Spinal cord (tissue), 10 donors: ENCODE data around the gene SLC9B2. TPM values are rescaled to one million over a fixed set of nuclear protein-coding genes. Genes with fewer than 3 reads are reported as not detected.
A peak's percentile ranks its signal among the peaks of the same experiment; 100 is the strongest.

Experiments
- DNase-seq, 6 donors: peaks; one replicate each; pipeline versions ENCODE4 v3.0.0 to v3.0.0-alpha.2; 2013 to 2015; ENCODE audit warnings: low spot score in 6 of 6, low read depth in 4 of 6
- H3K27ac ChIP-seq: one replicate; pipeline ENCODE4 v1.5.1; 2013; ENCODE audit warnings: low read depth, low read length, control low read depth
- H3K27me3 ChIP-seq: one replicate; pipeline ENCODE4 v1.6.1; 2013; ENCODE audit warnings: low read length; ENCODE audit not compliant: control insufficient read depth, insufficient read depth
- H3K36me3 ChIP-seq: one replicate; pipeline ENCODE4 v1.6.1; 2013; ENCODE audit warnings: low read length; ENCODE audit not compliant: control insufficient read depth, insufficient read depth
- H3K4me1 ChIP-seq: one replicate; pipeline ENCODE4 v1.6.1; 2013; ENCODE audit warnings: low read length; ENCODE audit not compliant: control insufficient read depth, insufficient read depth
- H3K4me3 ChIP-seq: one replicate; pipeline ENCODE4 v1.5.1; 2013; ENCODE audit warnings: low read depth, low read length, control low read depth
- H3K9me3 ChIP-seq: one replicate; pipeline ENCODE4 v1.6.1; 2013; ENCODE audit warnings: low read length; ENCODE audit not compliant: control insufficient read depth, insufficient read depth
- WGBS: methylation state at CpG from one replicate; pipeline ENCODE4 v1.1.5; 2013; ENCODE audit warnings: missing lambda C conversion rate; ENCODE audit not compliant: insufficient coverage; 5-methylcytosine and 5-hydroxymethylcytosine counted together
- polyA plus RNA-seq, 2 donors: library from polyadenylated mRNA; unstranded; fragments of 120-200 nt; gene quantifications; one replicate each; pipeline ENCODE4 v1.2.1, GENCODE V29; 2013; ENCODE audit not compliant: insufficient read length in 2 of 2
- total RNA-seq, 2 donors: library from RNA; depleted of rRNA in 1 of 2; stranded (reverse); fragments of 120-200 nt in 1 of 2; fragments of >200 nt in 1 of 2; gene quantifications; one replicate each; pipeline versions ENCODE4 v1.2.3 to v1.2.4, GENCODE V29; 2013 to 2014
- donor health status: healthy.

The SLC9B2 gene
- total and polyA plus RNA-seq, 4 donors = 40.9 to 67.3 (median 50.6) TPM

DNA sequence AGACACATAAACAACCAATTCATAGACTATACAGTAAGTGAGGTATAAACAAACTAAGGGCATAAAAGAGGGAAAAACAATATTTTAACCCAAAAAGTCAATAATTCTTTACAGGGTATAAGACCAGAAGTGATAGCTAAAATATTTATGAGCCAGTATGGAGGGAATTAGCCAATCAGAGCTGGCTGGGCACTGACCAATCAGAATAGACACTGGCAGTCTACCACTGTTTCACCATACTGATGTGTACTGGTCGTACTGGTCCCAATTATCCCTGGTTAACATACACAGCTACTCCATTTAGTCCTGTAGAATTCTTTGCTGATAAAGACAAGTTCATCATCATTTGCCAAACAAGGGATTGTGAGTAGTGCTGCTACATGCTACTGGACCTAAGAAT lies 47.3 kb downstream of the SLC9B2 start:
- peaks cover 2% of the 10 kb centered on the region for H3K36me3 ChIP-seq
- H3K4me3 ChIP-seq = no peak overlapping the region
- H3K9me3 ChIP-seq = no peaks in the 10 kb centered on the region
- no peak for DNase-seq
- H3K27ac ChIP-seq = no peak overlapping the region
- no peaks in the 10 kb centered on the region for H3K27me3 ChIP-seq
- H3K4me1 ChIP-seq = no peaks in the 10 kb centered on the region
- WGBS = no CpG with 5 or more reads among the region's 1 CpG

DNA sequence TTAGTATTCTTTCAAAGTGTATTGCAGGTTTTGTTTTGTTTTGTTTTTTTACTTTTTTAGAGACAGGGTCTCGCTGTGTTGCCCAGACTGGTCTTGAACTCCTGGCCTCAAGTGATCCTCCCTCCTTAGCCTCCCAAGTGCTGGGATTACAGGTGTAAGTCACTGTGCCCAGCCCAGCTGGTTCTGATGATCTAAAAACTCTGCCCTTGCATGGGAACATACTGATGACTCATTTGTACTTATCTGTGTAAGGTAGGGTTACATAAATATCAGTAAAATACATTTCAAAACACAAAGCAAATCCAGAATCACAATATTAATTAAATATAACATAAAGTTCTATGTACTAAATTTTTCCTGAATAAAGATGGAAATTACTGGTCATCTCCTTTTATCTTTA lies 49.7 kb downstream of the SLC9B2 start:
- no peaks in the 10 kb centered on the region for H3K4me1 ChIP-seq
- no peak overlapping the region for H3K27ac ChIP-seq
- H3K27me3 ChIP-seq = no peaks in the 10 kb centered on the region
- peaks cover 2% of the 10 kb centered on the region for H3K36me3 ChIP-seq
- no peak for DNase-seq
- WGBS = no CpG with 5 or more reads among the region's 1 CpG
- no peaks in the 10 kb centered on the region for H3K9me3 ChIP-seq
- no peak overlapping the region for H3K4me3 ChIP-seq

GRCh38 chr4:103024996-103025395 lies 51.6 kb downstream of the SLC9B2 start:
- no peaks in the 10 kb centered on the region for H3K27me3 ChIP-seq
- H3K4me3 ChIP-seq = no peak overlapping the region
- no CpG with 5 or more reads among the region's 3 CpGs for WGBS
- no peak overlapping the region for H3K27ac ChIP-seq
- DNase-seq = no peak
- H3K9me3 ChIP-seq = no peaks in the 10 kb centered on the region
- H3K36me3 ChIP-seq = peaks cover 2% of the 10 kb centered on the region
- no peaks in the 10 kb centered on the region for H3K4me1 ChIP-seq

DNA sequence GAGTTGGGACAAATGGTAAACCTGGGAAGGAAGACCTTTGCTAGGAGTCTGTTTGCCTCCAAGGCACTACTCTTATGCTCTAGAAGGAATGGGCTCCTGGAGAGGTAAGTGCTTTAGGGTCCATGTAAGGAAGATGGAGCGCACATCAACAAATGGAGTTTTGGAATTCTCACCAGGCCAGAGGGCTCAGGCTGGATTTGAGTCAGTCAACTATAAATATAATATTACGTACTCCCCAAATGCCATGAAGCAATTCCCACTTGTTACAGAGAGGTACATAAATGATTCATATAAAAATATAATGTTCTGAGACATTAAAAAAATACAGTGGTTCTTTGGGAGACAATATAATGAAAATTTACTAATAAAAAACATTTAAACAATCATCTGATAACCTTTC lies 55.4 kb downstream of the SLC9B2 start:
- DNase-seq = no peak
- no peaks in the 10 kb centered on the region for H3K36me3 ChIP-seq
- H3K4me3 ChIP-seq = no peak overlapping the region
- WGBS = no CpG with 5 or more reads among the region's 2 CpGs
- H3K4me1 ChIP-seq = peaks cover 3% of the 10 kb centered on the region
- no peaks in the 10 kb centered on the region for H3K9me3 ChIP-seq
- H3K27me3 ChIP-seq = no peaks in the 10 kb centered on the region
- no peak overlapping the region for H3K27ac ChIP-seq

DNA sequence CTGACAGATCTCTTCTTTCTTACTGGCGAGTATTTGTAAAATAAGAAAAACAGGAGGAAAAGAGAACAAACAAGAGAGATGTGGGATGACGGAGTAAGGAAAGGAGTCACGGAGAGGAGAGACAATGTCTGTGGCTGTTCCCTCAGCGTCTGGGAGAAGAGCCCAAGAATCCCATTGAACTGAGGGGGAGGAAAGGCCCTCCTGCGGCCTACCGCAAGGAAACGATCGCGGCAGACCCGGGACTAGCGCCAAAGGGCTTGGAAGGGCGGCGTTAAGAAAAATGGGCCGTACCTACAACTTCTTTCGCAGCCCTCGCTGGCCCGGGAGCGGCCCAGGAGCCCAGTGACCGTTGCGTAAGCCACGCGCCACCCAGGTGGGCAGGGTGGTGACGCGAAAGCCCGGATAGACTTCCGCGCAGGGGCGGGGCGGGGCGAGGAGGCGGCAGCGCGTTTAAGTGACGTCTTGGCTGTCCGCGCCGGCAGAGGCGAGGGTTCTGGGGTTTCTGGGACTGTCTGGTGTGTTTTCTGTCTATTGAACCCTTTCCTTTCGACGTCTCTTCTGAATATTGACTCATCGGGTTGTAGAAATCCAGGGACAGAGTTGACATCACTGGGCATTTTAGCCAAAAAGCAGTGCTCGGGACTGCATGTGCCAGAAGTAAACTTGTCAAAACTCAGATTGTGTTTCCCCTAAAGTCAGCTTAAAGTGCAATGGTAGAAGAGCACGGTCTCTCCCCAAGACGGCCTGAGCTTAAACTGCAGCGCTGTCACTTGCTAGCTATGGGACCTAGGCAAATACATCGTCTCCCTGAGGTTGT lies 57.0 kb downstream of the SLC9B2 start, which contains the start of gene SLC9B1:
Gene SLC9B1 (minus strand): TSS at position 398 of the 817 bp plus-strand sequence. CDS start 27,994 bp downstream, outside the sequence.
- Histone ChIP-seq H3K4me1 (peaks cover 3% of the 10 kb centered on the region), H3K36me3 (no peaks in the 10 kb centered on the region), H3K4me3 (peak within 1 kb of the TSS; percentile 82), H3K9me3 (no peaks in the 10 kb centered on the region), H3K27me3 (no peaks in the 10 kb centered on the region), H3K27ac (peak within 1 kb of the TSS; percentile 95)
- WGBS = 1% methylated on average over 44 of the region's 46 CpGs
- DNase-seq = peak; percentile 67 to 95 (median 75)

- WGBS = 83% methylated on average over 1 of the region's 8 CpGs
- DNase-seq = no peak
These were observed 57.9 kb downstream of the SLC9B2 start for GRCh38 chr4:103018391-103019307.

GRCh38 chr4:103012551-103012950 lies 64.0 kb downstream of the SLC9B2 start:
- H3K27ac ChIP-seq = peak overlapping the region; percentile 33

More at GRCh38 chr4:103018391-103019307, 57.9 kb downstream of the SLC9B2 start:
- peaks cover 3% of the 10 kb centered on the region for H3K4me1 ChIP-seq
- H3K9me3 ChIP-seq = no peaks in the 10 kb centered on the region
- H3K4me3 ChIP-seq = peak overlapping the region; percentile 82
- peak overlapping the region; percentile 95 for H3K27ac ChIP-seq
- no peaks in the 10 kb centered on the region for H3K27me3 ChIP-seq
- no peaks in the 10 kb centered on the region for H3K36me3 ChIP-seq

GRCh38 chr4:103012060-103012459 lies 64.5 kb downstream of the SLC9B2 start:
- WGBS = 80% methylated on average over 1 of the region's 1 CpG
- no peak overlapping the region for H3K4me3 ChIP-seq
- no peaks in the 10 kb centered on the region for H3K27me3 ChIP-seq
- peaks cover 4% of the 10 kb centered on the region for H3K4me1 ChIP-seq
- no peaks in the 10 kb centered on the region for H3K36me3 ChIP-seq
- H3K9me3 ChIP-seq = no peaks in the 10 kb centered on the region
- DNase-seq = peak in 3 of 6 donors; percentile 16 to 42 (median 20)
- peak overlapping the region; percentile 33 for H3K27ac ChIP-seq

More at GRCh38 chr4:103012551-103012950, 64.0 kb downstream of the SLC9B2 start:
- Histone ChIP-seq H3K36me3 (no peaks in the 10 kb centered on the region), H3K4me3 (no peak overlapping the region), H3K27me3 (no peaks in the 10 kb centered on the region), H3K4me1 (peaks cover 4% of the 10 kb centered on the region), H3K9me3 (no peaks in the 10 kb centered on the region)
- DNase-seq = no peak

DNA sequence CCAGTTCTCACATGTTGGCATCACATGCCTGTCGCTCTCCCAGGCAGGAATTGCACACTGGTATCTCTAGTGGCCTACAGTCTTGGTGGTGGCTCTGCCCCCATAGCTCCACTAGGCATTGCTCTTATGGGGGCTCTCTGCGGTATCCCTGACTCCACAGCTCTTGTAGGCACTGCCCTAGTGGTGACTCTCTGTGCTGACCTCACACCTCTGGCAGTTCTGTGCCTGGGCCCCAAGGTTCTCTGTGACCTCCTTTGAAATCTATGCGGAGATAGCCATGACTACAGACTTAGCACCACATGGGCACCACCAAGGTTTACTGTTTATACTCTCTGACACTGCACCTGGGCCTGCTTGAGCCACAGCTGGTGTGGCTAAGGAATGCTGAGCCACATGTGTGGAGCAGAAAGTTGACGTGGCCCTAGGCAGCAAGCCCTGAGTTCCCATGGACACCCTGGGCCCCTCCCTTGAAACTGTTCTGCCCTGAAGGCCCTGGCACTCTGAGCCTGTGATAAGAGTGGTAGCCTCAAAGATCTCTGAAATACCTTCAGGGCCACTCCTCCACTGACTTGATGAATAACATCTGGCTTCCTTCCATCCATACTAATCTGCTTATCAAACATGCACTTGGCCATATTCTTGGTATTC lies 65.1 kb downstream of the SLC9B2 start:
- no peak for DNase-seq
- Histone ChIP-seq H3K9me3 (no peaks in the 10 kb centered on the region), H3K27me3 (no peaks in the 10 kb centered on the region), H3K36me3 (no peaks in the 10 kb centered on the region), H3K4me3 (no peak overlapping the region), H3K4me1 (peaks cover 4% of the 10 kb centered on the region), H3K27ac (peak overlapping the region; percentile 33)
- WGBS = 76% methylated on average over 4 of the region's 4 CpGs
